Adipocyte (in vitro differentiated cells): ENCODE measurements around the gene AGK.
A peak's percentile ranks its signal among the peaks of the same experiment; 100 is the strongest.
"Not testable (repeated sequence)": the region's sequence is repeated elsewhere in the genome, so short reads cannot be mapped to it uniquely, and the experiment has no call there.

Experiments used
- DNase-seq: peaks from one replicate; pipeline ENCODE4 v3.0.0-alpha.2; 2015; ENCODE audit warnings: low read depth
- H3K27me3 ChIP-seq: replicated peaks from 2 replicates; pipeline ENCODE4 v1.7.0; 2013; ENCODE audit warnings: mild to moderate bottlenecking, low read length, moderate library complexity; ENCODE audit not compliant: control insufficient read depth, insufficient read depth
- H3K36me3 ChIP-seq: 2 replicates; pipeline ENCODE4 v1.7.0; 2013; ENCODE audit warnings: low read length, mild to moderate bottlenecking, moderate library complexity; ENCODE audit not compliant: control insufficient read depth, insufficient read depth, severe bottlenecking
- H3K4me1 ChIP-seq: 2 replicates; pipeline ENCODE4 v1.7.0; 2013; ENCODE audit warnings: mild to moderate bottlenecking, low read length, moderate library complexity; ENCODE audit not compliant: control insufficient read depth, insufficient read depth
- H3K4me3 ChIP-seq: 2 replicates; pipeline ENCODE4 v1.7.0; 2013; ENCODE audit warnings: mild to moderate bottlenecking, low read length, moderate library complexity
- H3K9ac ChIP-seq: 2 replicates; pipeline ENCODE4 v1.7.0; 2013; ENCODE audit warnings: mild to moderate bottlenecking, low read length, moderate library complexity
- H3K9me3 ChIP-seq: 2 replicates; pipeline ENCODE4 v1.7.0; 2013; ENCODE audit warnings: mild to moderate bottlenecking, low read length, moderate library complexity; ENCODE audit not compliant: control insufficient read depth

AGK gene

GRCh38 chr7:141573511-141573910, 22.3 kb downstream of the AGK start:
- H3K4me3 ChIP-seq, result no peak overlapping the region
- no peak overlapping the region for H3K9ac ChIP-seq
- peaks cover 9% of the 10 kb centered on the region for H3K9me3 ChIP-seq
- no peaks in the 10 kb centered on the region for H3K27me3 ChIP-seq
- no peaks in the 10 kb centered on the region for H3K4me1 ChIP-seq
- peaks cover 5% of the 10 kb centered on the region for H3K36me3 ChIP-seq
- DNase-seq, result no peak

GRCh38 chr7:141575164-141575563, 24.0 kb downstream of the AGK start:
- Histone ChIP-seq H3K9me3 (peaks cover 9% of the 10 kb centered on the region), H3K27me3 (no peaks in the 10 kb centered on the region), H3K4me3 (no peak overlapping the region), H3K36me3 (peaks cover 5% of the 10 kb centered on the region), H3K9ac (no peak overlapping the region), H3K4me1 (no peaks in the 10 kb centered on the region)
- no peak for DNase-seq

GRCh38 chr7:141575654-141576448, 24.6 kb downstream of the AGK start:
- H3K4me1 ChIP-seq, result no peaks in the 10 kb centered on the region
- H3K36me3 ChIP-seq, result peaks cover 5% of the 10 kb centered on the region
- H3K27me3 ChIP-seq, result no peaks in the 10 kb centered on the region
- peak; percentile 8 for DNase-seq
- no peak overlapping the region for H3K4me3 ChIP-seq
- no peak overlapping the region for H3K9ac ChIP-seq
- H3K9me3 ChIP-seq, result peaks cover 9% of the 10 kb centered on the region

GRCh38 chr7:141577043-141577839, 26.0 kb downstream of the AGK start:
- Histone ChIP-seq H3K36me3 (peaks cover 5% of the 10 kb centered on the region), H3K4me3 (no peak overlapping the region), H3K27me3 (no peaks in the 10 kb centered on the region), H3K4me1 (no peaks in the 10 kb centered on the region), H3K9me3 (peaks cover 9% of the 10 kb centered on the region), H3K9ac (no peak overlapping the region)
- no peak for DNase-seq

GRCh38 chr7:141579953-141580352, 28.7 kb downstream of the AGK start:
- H3K9ac ChIP-seq, H3K9me3 ChIP-seq, H3K4me1 ChIP-seq, DNase-seq, H3K4me3 ChIP-seq, H3K27me3 ChIP-seq, H3K36me3 ChIP-seq: not testable (repeated sequence)

GRCh38 chr7:141582063-141582462, 30.9 kb downstream of the AGK start:
- H3K36me3 ChIP-seq, H3K9ac ChIP-seq, H3K27me3 ChIP-seq, H3K4me3 ChIP-seq, H3K9me3 ChIP-seq, DNase-seq: not testable (repeated sequence)
- H3K4me1 ChIP-seq, result peaks cover 27% of the 10 kb centered on the region

- Histone ChIP-seq H3K4me1 (peaks cover 28% of the 10 kb centered on the region), H3K27me3 (no peaks in the 10 kb centered on the region), H3K4me3 (no peak overlapping the region), H3K9ac (no peak overlapping the region), H3K36me3 (no peaks in the 10 kb centered on the region), H3K9me3 (no peaks in the 10 kb centered on the region)
- DNase-seq, result peak; percentile 3
Measured at GRCh38 chr7:141584935-141585334, 33.7 kb downstream of the AGK start.

- Histone ChIP-seq H3K9ac (no peak overlapping the region), H3K4me1 (peaks cover 28% of the 10 kb centered on the region), H3K4me3 (peak overlapping the region; percentile 46), H3K36me3 (no peaks in the 10 kb centered on the region), H3K27me3 (no peaks in the 10 kb centered on the region), H3K9me3 (no peaks in the 10 kb centered on the region)
- peak; percentile 79 for DNase-seq
Measured at GRCh38 chr7:141585592-141586510, 34.6 kb downstream of the AGK start.

GRCh38 chr7:141586878-141587277, 35.7 kb downstream of the AGK start:
- no peaks in the 10 kb centered on the region for H3K27me3 ChIP-seq

GRCh38 chr7:141587304-141587703, 36.1 kb downstream of the AGK start:
- Histone ChIP-seq H3K4me3 (no peak overlapping the region), H3K4me1 (peaks cover 28% of the 10 kb centered on the region), H3K36me3 (no peaks in the 10 kb centered on the region), H3K27me3 (no peaks in the 10 kb centered on the region), H3K9me3 (no peaks in the 10 kb centered on the region), H3K9ac (no peak overlapping the region)
- DNase-seq, result no peak

More at GRCh38 chr7:141586878-141587277, 35.7 kb downstream of the AGK start:
- Histone ChIP-seq H3K4me1 (peaks cover 28% of the 10 kb centered on the region), H3K36me3 (no peaks in the 10 kb centered on the region), H3K4me3 (no peak overlapping the region), H3K9me3 (no peaks in the 10 kb centered on the region), H3K9ac (no peak overlapping the region)
- peak; percentile 7 for DNase-seq

- no peak overlapping the region for H3K4me3 ChIP-seq
- no peaks in the 10 kb centered on the region for H3K36me3 ChIP-seq
- no peaks in the 10 kb centered on the region for H3K9me3 ChIP-seq
- H3K9ac ChIP-seq, result no peak overlapping the region
- peaks cover 28% of the 10 kb centered on the region for H3K4me1 ChIP-seq
- no peak for DNase-seq
- no peaks in the 10 kb centered on the region for H3K27me3 ChIP-seq
Measured at GRCh38 chr7:141588912-141589311, 37.7 kb downstream of the AGK start.
